ENCODE results near the gene NFKB2.

Gene NFKB2

GRCh38 chr10:102395400-102396316 is at the start of gene NFKB2:
Gene NFKB2 (plus strand): TSS chr10:102395705. CDS start chr10:102395960, 255 bp downstream.
- no peak for DNase-seq

DNA sequence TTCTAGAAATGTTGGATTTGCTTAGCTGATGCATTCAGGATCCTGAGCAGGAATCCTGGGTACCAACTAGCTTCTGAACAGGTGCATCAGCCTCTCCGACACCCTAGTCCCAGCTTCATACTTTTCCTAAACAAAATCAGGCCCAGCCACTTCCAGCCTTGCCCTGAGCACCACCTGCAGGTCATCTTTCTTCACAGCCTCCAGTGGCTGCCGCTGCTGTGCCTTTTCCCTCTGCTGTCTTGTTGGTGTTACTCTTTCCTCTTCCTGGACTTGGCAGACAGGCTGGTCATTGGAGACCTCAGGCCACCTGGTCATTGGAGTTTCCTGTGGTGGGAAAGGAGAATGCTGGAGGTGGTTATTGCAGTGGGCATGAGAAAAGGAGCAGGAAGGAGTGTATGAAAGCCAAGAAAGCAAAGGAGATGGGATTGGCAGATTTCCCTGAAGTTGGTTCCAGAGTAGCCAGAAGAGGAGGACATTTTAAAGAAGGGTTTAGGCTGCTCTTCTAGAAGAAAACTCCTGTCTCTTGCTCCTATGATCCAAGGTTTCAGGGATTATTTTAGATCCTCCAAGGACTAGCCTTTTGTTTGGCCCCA is 48.2 kb upstream of the NFKB2 start:
- no peak for DNase-seq

DNA sequence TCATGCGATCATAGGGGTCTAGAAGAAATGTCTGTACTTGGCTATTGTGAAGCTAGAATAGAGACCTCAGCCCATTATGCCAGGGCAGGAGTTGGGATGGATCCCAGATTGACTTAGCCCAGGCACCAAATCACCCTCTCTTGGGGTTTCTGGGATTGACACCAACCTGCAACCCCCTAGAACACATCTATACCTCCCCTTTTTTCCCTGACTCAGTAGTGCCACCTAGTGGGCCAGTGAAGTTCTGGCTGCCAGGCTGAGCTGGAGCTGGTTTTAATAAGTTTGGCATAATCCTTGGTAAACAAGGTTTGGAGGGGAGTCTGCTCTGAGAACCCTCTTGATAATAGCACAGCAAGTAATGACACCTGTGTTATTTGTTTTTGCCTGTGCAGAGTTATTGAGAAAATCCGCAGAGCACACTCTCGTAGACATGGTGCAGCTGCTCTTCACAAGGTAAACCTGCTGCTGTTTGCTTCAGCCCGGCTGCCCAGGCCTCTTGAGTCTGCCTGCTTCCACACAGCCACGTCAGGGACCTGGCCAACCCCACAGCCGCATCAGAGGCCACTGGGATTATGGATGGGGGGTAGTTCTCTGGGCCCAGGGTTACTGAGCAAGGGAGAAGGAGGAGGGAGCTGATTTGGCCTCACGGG is 43.3 kb upstream of the NFKB2 start:
- peak; percentile 1 for DNase-seq

DNA sequence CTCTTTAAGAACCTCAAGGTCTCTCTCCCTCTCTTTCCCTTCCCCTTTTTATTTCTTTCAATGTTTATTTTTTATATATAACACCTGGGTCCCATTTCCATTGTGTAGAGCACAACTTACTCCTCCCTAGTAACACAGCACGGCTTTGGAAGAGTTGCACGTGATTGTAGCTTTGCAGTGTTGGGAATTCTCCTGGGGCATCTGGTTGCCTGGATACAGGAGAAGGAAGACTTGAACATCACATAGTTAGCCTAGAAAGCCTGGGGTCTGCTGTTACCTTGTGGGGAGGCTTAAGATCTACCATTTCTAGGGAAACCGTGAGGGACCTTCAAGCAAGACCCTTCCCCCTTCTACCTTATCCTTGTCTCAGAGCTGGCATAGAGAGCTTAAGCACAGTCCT is 41.1 kb upstream of the NFKB2 start:
- no peak for DNase-seq

DNA sequence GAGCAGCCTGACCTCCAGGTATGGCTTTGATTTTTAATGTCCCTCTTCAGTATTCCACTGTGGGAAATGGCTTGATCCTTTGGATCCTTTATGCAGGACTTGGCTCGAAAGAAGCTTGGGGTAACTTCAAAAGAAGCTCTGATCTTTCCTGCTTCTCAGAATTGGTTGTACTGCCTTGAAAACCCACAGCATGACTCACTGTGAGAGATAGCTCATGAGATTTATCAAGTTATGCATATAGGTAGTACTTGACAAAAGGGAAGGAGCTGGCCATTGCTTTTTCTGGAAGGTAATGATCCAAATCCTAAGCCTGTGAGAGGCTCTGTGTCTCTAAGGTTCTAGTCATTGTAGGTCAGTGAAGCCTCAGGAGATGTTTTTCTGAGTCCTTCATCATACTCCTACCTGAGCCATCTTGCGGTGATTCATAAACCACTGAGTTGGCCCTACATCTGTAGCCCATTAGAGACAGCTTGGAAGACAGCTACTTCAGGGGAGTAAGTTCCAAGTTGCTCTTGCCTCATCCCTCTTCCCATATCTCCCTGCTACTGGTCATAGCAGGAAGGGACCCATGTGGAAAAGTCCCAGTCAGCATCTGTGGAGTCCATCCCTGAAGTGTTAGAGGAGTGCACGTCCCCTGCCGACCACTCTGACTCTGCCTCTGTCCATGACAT is 36.7 kb upstream of the NFKB2 start:
- no peak for DNase-seq

GRCh38 chr10:102367441-102367840 is 28.1 kb upstream of the NFKB2 start:
- no peak for DNase-seq

- DNase-seq = no peak
Observed at GRCh38 chr10:102368077-102368476, 27.4 kb upstream of the NFKB2 start.

DNA sequence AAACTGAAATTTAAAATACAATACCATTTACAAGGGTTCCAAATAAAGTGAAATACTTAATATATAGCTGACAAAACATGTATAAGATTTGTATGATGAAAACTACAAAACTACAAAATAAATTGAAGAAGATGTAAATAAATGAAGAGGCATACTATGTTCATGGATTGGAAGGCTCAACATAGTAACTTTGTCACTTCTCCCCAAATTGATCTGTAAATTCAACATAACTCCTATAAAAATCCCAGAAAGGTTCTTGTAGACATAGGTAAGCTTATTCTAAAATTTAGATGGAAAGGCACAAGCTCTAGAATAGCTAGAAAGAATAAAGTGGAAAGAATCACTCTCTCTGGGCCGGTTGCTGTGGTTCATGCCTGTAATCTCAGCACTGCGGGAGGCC is 24.2 kb upstream of the NFKB2 start:
- DNase-seq = no peak

DNA sequence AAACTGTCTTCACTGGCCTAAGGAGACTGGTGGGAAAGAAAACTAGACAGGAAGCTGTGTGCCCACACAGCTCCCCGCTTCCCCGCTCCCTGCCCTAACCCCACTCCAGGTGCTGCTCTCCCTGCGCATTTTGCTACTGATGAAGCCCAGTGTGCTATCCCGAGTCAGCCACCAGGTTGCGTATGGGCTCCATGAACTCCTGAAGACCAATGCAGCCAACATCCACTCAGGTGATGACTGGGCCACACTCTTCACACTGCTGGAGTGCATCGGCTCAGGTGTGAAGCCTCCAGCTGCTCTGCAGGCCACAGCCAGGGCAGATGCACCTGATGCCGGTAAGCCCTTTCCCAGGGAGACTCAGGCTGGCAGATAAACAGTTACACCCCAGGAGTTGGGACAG is 20.3 kb upstream of the NFKB2 start:
- DNase-seq = no peak

DNA sequence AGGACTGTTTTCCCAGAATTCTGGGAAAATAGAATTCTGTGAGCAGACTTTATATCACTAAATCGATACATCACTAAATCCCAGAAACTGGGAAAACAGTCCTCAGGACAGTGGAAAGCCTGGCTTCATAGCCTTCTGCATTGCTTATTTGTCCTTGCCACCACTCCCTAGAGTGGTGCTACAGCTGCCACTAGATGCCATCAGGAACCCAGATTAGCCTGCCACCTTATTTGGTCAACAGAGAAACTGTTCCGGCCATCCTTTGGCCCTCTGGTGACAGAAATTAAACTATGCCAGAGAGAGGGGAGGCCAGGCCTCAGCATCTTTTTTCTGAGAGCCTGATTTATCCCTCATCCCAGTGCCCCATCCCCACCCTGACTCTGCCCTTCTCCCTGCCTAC is 19.6 kb upstream of the NFKB2 start:
- no peak for DNase-seq

GRCh38 chr10:102376901-102377300 is 18.6 kb upstream of the NFKB2 start:
- DNase-seq = no peak

GRCh38 chr10:102379383-102379782 is 16.1 kb upstream of the NFKB2 start:
- no peak for DNase-seq

DNA sequence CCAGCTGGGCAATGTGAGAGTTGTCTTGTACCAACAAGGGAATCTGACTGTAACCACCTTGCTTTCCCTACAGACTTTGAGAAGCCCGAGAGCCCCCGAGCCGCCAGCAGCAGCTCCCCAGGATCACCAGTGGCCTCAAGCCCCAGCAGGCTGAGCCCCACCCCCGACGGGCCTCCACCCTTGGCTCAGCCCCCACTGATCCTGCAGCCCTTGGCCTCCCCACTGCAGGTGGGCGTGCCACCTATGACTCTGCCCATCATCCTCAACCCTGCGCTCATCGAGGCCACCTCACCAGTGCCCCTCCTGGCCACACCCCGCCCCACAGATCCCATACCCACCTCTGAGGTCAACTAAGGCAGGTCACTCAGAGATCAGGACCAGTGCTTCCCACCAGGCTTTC is 13.5 kb upstream of the NFKB2 start:
- DNase-seq = no peak

GRCh38 chr10:102382871-102383270 is 12.6 kb upstream of the NFKB2 start:
- no peak for DNase-seq

GRCh38 chr10:102384053-102384452 is 11.5 kb upstream of the NFKB2 start:
- DNase-seq = no peak

- DNase-seq = no peak
Observed at GRCh38 chr10:102384606-102385429, 10.7 kb upstream of the NFKB2 start.

DNA sequence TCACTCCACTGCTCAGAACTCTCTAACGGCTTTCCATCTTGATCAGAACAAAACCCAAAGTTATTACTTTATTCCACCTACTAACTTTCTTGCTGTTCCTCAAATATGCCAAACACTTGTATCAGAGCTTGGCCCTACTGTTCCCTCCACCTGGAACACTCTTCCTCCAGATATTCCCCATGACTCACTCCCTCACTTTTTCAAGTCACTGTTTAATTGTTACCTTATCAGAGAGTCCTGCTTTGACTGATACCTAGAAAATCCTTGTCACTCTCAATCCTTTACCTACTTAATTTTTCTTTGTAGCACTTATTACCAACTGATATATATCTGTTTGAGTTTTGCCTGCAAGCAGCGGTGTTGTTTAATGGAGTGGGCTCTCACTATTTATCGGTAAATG is 5.6 kb upstream of the NFKB2 start:
- DNase-seq = no peak

DNA sequence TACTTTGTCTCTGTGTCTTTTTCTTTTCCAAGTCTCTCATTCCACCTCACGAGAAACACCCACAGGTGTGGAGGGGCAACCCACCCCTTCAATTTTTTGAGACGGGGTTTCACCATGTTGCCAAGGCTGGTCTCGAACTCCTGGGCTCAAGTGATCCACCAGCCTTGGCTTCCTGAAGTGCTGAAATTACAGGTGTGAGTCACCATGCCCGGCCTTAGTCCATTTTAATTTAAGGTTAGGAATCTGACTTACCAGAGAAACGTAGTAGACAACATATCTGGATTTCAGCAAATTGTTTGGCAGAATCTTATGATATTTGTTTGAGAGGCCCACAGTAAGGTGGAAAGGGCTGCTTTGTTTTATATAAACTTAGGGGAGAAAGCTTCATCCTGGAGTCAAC is 3.2 kb upstream of the NFKB2 start:
- DNase-seq = no peak

DNA sequence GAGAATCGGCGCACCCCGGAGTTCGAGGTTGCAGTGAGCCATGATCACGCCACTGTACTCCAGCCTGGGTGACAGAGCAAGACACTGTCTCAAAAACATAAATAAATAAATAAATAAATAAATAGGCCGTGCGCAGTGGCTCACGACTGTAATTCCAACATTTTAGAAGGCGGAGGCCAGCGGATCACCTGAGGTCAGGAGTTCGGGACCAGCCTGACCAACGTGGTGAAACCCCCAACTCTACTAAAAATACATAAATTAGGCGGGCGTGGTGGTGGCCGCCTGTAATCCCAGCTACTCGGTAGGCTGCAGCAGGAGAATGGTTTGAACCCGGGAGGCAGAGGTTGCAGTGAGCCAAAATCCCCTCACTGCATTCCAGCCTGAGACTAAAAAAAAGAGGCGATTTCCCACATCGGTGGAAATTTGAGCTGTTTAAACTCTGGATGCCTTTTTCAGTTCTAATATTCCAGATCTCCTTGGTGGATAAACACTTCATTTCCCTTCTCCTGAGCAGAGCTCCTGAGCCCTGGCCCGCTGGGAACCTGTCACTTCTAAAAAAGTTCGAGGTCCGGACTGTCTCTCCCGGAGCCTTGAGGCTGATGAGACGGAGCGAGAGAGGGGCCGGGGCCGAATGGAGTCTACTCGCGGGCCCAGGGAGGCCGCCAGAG is 2.0 kb upstream of the NFKB2 start:
- no peak for DNase-seq

- peak; percentile 38 for DNase-seq
Observed at GRCh38 chr10:102394079-102394800, 1.3 kb upstream of the NFKB2 start.

GRCh38 chr10:102394801-102395399 is 605 bp upstream of the NFKB2 start:
- DNase-seq = no peak

All from NCI-H446 treated with DMSO at 0.1 percent for 48 hours (cell line).